Loucy (cell line): ENCODE results near the gene FDXR.

ENCODE experiments used
- H2AFZ ChIP-seq: fragments of 200-600 bp; sonication (generic); 2 replicates; pipeline ENCODE4 v1.6.0; 2016; ENCODE audit warnings: antibody characterized with exemption, mild to moderate bottlenecking, low read length, moderate library complexity
- H3F3A ChIP-seq: fragments of 200-600 bp; 2 replicates; pipeline ENCODE4 v1.6.0; 2016; ENCODE audit warnings: antibody characterized with exemption, low read depth, mild to moderate bottlenecking
- H3K27me3 ChIP-seq: fragments of 200-600 bp; sonication (generic); 2 replicates; pipeline ENCODE4 v1.6.1; 2014; ENCODE audit warnings: low read length, mild to moderate bottlenecking; ENCODE audit not compliant: insufficient read depth, poor library complexity, severe bottlenecking
- H3K36me3 ChIP-seq: fragments of 200-600 bp; sonication (generic); 2 replicates; pipeline ENCODE4 v1.6.1; 2016; ENCODE audit warnings: low read length; ENCODE audit not compliant: insufficient read depth
- H3K4me1 ChIP-seq: fragments of 200-600 bp; sonication (generic); 2 replicates; pipeline ENCODE4 v1.5.1; 2014; ENCODE audit warnings: low read length, mild to moderate bottlenecking; ENCODE audit not compliant: insufficient read depth, poor library complexity, severe bottlenecking
- H3K4me2 ChIP-seq: fragments of 200-600 bp; sonication (generic); 2 replicates; pipeline ENCODE4 v1.6.0; 2014; ENCODE audit warnings: antibody characterized with exemption, low read length, low read depth, mild to moderate bottlenecking; ENCODE audit not compliant: poor library complexity, severe bottlenecking
- H3K4me3 ChIP-seq: fragments of 200-600 bp; sonication (generic); 2 replicates; pipeline ENCODE4 v1.5.1; 2014; ENCODE audit warnings: low read length, mild to moderate bottlenecking, mixed read lengths; ENCODE audit not compliant: poor library complexity, severe bottlenecking
- H3K79me2 ChIP-seq: fragments of 200-600 bp; sonication (generic); 2 replicates; pipeline ENCODE4 v1.6.1; 2014; ENCODE audit warnings: low read length; ENCODE audit not compliant: insufficient read depth
- H3K9ac ChIP-seq: fragments of 200-600 bp; sonication (generic); 2 replicates; pipeline ENCODE4 v1.6.0; 2014; ENCODE audit warnings: mild to moderate bottlenecking, low read depth, low read length, moderate library complexity; ENCODE audit not compliant: poor library complexity, severe bottlenecking
- H3K9me2 ChIP-seq: fragments of 200-600 bp; sonication (generic); replicated peaks from 2 replicates; pipeline ENCODE4 v1.6.1; 2016; ENCODE audit warnings: low read depth, low read length, mixed read lengths
- H3K9me3 ChIP-seq: fragments of 200-600 bp; sonication (generic); 2 replicates; pipeline ENCODE4 v1.6.1; 2014; ENCODE audit warnings: mild to moderate bottlenecking, antibody characterized with exemption, low read length, low read depth; ENCODE audit not compliant: insufficient read depth
- H4K20me1 ChIP-seq: fragments of 200-600 bp; sonication (generic); 2 replicates; pipeline ENCODE4 v1.6.0; 2014; ENCODE audit warnings: antibody characterized with exemption, low read length, mild to moderate bottlenecking; ENCODE audit not compliant: insufficient read depth, poor library complexity, severe bottlenecking
- CTCF ChIP-seq: fragments of 200-600 bp; sonication (generic); conservative IDR thresholded peaks from 2 replicates; pipeline ENCODE4 v1.5.1; 2014; ENCODE audit warnings: mild to moderate bottlenecking, antibody characterized with exemption, low read length
- EZH2phosphoT487 ChIP-seq: fragments of 200-600 bp; IDR thresholded peaks from 2 replicates; pipeline ENCODE4 v1.6.1; 2018; ENCODE audit warnings: antibody characterized with exemption, mild to moderate bottlenecking, moderate library complexity, borderline replicate concordance

Gene FDXR

GRCh38 chr17:74836691-74837467, 35.9 kb downstream of the FDXR start:
- TF ChIP-seq CTCF (no peak), EZH2phosphoT487 (no peak)
- Histone ChIP-seq H3K9me2 (no peaks in the 10 kb centered on the region), H3K9ac (no peak overlapping the region), H3K4me1 (peaks cover 14% of the 10 kb centered on the region), H3F3A (no peaks in the 10 kb centered on the region), H3K36me3 (peaks cover 12% of the 10 kb centered on the region; the same call in 1 of the 2 replicates), H2AFZ (no peak overlapping the region), H3K27me3 (no peaks in the 10 kb centered on the region), H3K79me2 (no peaks in the 10 kb centered on the region), H3K9me3 (no peaks in the 10 kb centered on the region), H3K4me2 (no peak overlapping the region), H3K4me3 (no peak overlapping the region), H4K20me1 (no peaks in the 10 kb centered on the region)

- Histone ChIP-seq H3K9ac (no peak overlapping the region), H3K4me2 (no peak overlapping the region), H2AFZ (no peak overlapping the region), H3F3A (no peaks in the 10 kb centered on the region), H3K9me2 (no peaks in the 10 kb centered on the region), H3K27me3 (no peaks in the 10 kb centered on the region), H4K20me1 (no peaks in the 10 kb centered on the region), H3K4me1 (peaks cover 14% of the 10 kb centered on the region), H3K79me2 (no peaks in the 10 kb centered on the region), H3K36me3 (peaks cover 12% of the 10 kb centered on the region; the same call in 1 of the 2 replicates), H3K9me3 (no peaks in the 10 kb centered on the region), H3K4me3 (no peak overlapping the region)
- TF ChIP-seq EZH2phosphoT487 (no peak), CTCF (no peak)
Measured at GRCh38 chr17:74836191-74836590, 36.6 kb downstream of the FDXR start.

GRCh38 chr17:74833501-74834377, 39.1 kb downstream of the FDXR start:
- H3K9me2 ChIP-seq, result no peaks in the 10 kb centered on the region
- H3K4me2 ChIP-seq, result no peak overlapping the region
- H3K36me3 ChIP-seq, result peaks cover 8% of the 10 kb centered on the region; the same call in 1 of the 2 replicates
- no peak overlapping the region for H3K9ac ChIP-seq
- no peaks in the 10 kb centered on the region for H3K4me1 ChIP-seq
- no peaks in the 10 kb centered on the region for H3K27me3 ChIP-seq
- TF ChIP-seq CTCF, result no peak
- no peak for TF ChIP-seq EZH2phosphoT487
- no peak overlapping the region for H2AFZ ChIP-seq
- no peak overlapping the region for H3K4me3 ChIP-seq
- no peaks in the 10 kb centered on the region for H4K20me1 ChIP-seq
- H3K79me2 ChIP-seq, result no peaks in the 10 kb centered on the region
- H3F3A ChIP-seq, result no peaks in the 10 kb centered on the region
- no peaks in the 10 kb centered on the region for H3K9me3 ChIP-seq
